Gastrocnemius medialis (tissue), 4 donors: ENCODE results near the gene ACP1.

Experiments used
- CTCF ChIP-seq, 5 experiments: fragments of 450-650 bp in 3 of 5; fragments of 200-600 bp in 2 of 5; sonication (generic) in 2 of 5; IDR thresholded peaks in 4 of 5; conservative IDR thresholded peaks in 1 of 5; 1 replicate in 4 of 5; 2 replicates in 1 of 5; pipeline ENCODE4 v1.5.1; 2016 to 2019; ENCODE audit warnings: antibody characterized with exemption in 5 of 5, mild to moderate bottlenecking in 3 of 5, moderate library complexity in 3 of 5
- POLR2A ChIP-seq, 2 donors: fragments of 450-650 bp; IDR thresholded peaks; one replicate each; pipeline ENCODE4 v1.6.1; 2017; ENCODE audit warnings: antibody characterized with exemption in 2 of 2, mild to moderate bottlenecking in 2 of 2, moderate library complexity in 2 of 2

GRCh38 chr2:305366-305765, 40.6 kb downstream of the ACP1 start:
- TF ChIP-seq POLR2A (IDR thresholded peaks at IDR 0.05) (no peak), CTCF (IDR thresholded peaks at IDR 0.05 in 4 of 5, conservative IDR thresholded peaks at IDR 0.05 in 1 of 5) (no peak)
